ENCODE data around the gene HABP2.

The HABP2 gene

DNA sequence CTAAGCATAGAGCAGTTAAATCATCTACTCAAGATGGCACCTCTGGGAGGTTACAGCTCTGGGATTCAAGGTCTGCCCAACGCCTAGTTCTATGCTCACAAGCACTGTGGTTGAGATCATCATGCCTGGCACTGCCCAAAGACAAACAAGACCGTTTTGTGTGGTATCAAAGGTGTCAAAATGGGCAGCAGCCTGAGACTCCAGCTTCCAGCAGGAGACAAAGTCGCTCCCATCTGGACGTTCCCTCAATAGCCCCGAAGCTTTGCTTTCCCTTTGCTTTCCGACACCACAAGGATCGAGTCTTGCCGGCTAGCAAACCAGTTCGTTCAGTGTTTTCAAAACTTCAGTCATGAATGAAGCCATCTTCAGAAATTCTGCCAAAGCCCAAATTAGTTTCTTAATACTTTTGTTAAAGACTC is 5.1 kb downstream of the HABP2 start:
- no peak for DNase-seq (ENCODE audit: low read depth)

- DNase-seq (ENCODE audit: low read depth) = no peak
Measured at GRCh38 chr10:113560071-113560470, 7.2 kb downstream of the HABP2 start.

- no peak for DNase-seq (ENCODE audit: low read depth)
Measured at GRCh38 chr10:113561214-113561613, 8.4 kb downstream of the HABP2 start.

DNA sequence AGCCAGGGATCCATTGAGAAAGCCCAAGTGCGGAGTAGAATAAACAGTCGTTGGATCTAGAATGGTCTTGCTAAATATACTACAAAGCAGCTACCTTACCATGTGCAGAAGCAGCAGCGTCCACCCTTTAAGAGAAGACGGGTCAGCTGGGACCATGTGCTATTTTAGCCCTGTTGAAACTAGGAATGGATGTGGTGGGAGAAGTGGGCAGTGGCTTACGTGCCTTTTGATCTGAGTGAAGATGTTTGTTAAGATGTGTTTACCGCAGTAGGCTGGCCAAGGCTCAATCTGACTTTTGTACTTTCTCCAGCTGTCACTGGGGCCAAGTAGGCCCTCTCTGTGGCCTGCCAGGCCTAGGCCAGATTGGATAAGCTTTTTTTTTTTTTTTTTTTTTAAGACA is 9.2 kb downstream of the HABP2 start:
- no peak for DNase-seq (ENCODE audit: low read depth)

- DNase-seq (ENCODE audit: low read depth) = no peak
Measured at GRCh38 chr10:113562704-113563103, 9.9 kb downstream of the HABP2 start.

GRCh38 chr10:113563306-113564088 is 10.6 kb downstream of the HABP2 start:
- DNase-seq (ENCODE audit: low read depth) = peak; percentile 40

DNA sequence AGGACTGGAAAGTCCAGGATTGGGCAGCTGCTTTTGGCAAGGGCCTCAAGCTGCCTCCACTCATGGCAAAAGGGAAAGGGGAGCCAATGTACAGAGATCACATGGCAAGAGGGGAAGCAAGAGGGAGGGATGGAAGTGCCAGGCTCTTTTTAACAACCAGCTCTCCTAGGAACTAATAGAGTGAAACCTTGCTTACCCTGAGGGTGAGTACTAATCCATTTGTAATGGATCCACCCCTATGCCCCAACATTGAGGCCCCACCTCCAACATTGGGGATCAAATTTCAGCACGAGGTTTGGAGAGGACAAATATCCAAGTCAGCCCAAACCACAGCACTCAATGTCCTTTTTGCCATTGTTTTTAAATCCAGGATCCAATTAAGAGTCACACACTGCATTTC is 12.5 kb downstream of the HABP2 start:
- no peak for DNase-seq (ENCODE audit: low read depth)

GRCh38 chr10:113566888-113567287 is 14.0 kb downstream of the HABP2 start:
- no peak for DNase-seq (ENCODE audit: low read depth)

DNA sequence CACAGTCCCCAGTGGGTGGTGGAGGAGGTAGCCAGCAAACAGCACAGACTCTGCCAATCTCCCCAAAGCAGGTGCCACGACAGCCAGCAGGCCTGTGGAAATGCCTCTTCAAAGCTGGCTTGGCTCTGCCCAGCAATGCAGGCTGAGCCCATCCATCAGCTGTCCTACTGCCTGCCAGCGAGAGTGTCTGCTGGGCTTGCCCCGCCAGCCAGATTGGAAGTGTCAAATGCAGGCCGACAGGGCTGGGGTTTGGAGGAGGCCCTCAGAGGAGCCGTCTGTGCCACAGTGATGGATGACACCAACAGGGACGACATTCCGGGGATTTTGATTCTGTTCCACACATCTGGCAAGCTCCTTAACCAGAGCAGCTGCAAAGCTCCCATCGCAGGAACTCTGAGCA is 16.7 kb downstream of the HABP2 start:
- DNase-seq (ENCODE audit: low read depth) = no peak

DNA sequence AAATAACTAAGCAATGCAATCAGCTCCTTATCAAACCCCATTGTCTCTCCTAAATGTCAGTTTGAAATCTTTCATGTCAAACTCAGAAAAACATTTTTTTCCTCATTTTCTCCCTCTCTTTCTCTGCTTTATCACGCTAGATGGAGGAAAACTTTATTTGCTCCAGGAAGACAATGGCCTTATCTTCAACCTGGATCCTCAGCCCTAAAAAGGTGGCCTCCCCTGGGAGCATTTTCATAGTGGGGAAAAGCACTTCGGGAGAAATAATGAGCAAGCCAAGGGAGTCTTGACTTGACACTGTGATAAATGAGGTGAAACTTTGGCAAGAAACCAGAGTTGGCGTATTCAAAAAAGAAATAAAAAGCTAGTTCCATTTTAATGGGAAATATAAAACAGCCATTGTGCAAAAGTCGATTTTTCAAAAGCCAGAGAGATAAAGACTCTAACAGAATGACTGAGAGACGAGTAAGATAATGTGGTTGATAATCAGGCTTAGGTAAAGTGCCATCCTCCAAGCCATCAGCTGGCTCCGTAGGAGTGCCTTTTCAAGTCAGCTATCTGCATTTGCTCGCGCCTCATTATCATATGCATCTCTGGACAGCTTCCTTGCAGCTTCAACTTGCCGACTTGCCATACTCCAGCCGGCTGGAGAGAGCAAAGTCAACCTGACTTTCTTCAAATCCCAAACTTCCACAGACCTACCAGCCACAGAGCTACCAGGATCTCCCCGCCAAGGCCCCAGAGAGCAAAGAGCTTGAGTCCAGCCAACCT is 19.9 kb downstream of the HABP2 start:
- no peak for DNase-seq (ENCODE audit: low read depth)

- no peak for DNase-seq (ENCODE audit: low read depth)
Measured at GRCh38 chr10:113573368-113573767, 20.5 kb downstream of the HABP2 start.

DNA sequence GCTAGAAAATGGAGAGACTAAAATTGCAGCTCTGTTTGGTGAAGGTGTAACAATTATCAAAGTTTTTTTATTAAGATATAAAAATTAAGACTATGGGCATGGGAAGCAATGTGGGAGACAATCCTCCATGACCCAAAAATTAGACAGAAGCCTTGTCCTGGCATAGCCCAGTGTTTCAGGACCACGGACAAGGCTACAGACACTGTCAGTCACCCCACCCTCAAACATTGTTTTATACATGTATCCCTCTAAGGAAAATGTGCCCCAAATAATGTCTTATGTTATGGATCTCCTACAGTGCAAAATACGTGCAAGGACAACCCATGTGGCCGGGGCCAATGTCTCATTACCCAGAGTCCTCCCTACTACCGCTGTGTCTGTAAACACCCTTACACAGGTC is 24.0 kb downstream of the HABP2 start:
- no peak for DNase-seq (ENCODE audit: low read depth)

DNA sequence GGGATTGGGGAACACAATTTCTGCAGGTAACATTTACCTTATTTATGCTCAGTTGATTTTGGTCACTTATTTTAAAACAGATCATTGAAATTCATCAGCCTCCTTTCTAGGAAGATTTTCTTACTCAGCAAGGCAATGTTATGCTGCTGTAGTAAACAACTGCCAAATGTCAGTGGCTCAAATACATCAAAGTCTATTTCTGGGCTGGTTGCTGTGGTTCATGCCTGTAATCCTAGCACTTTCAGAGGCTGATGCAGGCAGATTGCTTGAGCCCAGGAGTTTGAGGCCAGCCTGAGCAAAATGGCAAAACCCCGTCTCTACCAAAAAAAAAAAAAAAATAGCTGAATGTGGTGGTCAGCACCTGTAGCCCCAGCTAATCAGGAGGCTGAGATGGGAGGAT is 25.9 kb downstream of the HABP2 start:
- no peak for DNase-seq (ENCODE audit: low read depth)

DNA sequence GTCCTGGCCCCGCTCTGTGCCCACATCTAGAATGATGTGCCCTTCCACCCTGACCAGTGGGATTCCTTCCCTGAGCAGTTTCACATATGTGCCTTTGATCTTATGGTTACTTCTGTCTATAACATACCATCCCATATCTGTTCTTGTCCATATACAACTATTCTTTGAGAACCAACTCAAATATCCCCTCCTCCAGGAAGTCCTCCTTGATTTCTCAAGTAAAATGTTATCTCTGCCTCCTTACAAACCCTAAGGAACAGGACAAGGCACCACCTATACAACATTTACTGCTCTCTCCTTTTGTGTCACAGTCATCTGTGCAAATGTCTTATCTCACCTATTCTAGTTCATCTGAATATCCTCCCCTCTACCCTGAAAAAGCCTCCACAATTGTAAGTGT is 28.2 kb downstream of the HABP2 start:
- no peak for DNase-seq (ENCODE audit: low read depth)

- DNase-seq (ENCODE audit: low read depth) = no peak
Measured at GRCh38 chr10:113583571-113583970, 30.7 kb downstream of the HABP2 start.

DNA sequence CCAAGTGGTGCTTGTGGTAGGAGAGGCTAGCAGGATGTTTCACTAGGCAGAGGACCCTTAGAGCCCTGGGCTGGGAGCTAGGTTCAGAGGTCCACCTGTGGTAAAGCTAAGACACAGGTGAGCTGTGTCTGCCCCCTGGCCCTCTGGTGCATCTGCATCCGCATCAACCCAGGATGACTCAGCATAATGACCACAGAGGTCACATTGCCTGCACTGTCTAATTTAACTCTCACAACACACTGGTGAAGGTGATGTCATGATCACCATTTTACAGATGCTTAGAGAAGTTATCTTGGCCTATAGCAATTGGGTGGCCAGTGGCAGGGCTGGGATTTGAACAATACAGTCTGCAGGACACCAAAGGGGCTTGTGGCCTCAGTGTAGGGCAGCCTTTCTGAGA is 33.1 kb downstream of the HABP2 start:
- no peak for DNase-seq (ENCODE audit: low read depth)

GRCh38 chr10:113589201-113589770 is 36.4 kb downstream of the HABP2 start:
- DNase-seq (ENCODE audit: low read depth) = no peak

DNA sequence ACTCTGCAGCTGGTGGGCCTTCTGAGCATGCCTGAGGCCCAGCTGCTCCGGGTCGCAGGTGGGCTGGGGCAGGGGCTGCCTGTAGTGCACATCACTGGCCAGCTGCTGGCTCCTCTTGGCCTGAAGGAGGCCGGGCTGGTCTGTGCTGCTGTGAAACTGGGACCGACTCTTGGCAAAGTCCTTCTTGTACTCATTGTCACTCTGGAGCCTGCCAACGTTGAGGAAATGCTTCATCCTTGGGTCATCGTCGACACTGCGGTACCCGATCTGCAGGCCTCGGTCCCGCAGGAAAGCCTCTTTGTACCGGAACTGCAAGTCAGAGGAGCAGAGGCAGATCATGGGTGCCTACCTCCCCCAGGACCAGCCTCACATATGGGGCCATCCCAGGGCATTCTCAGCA is 37.7 kb downstream of the HABP2 start:
- no peak for DNase-seq (ENCODE audit: low read depth)

GRCh38 chr10:113592380-113592779 is 39.5 kb downstream of the HABP2 start:
- no peak for DNase-seq (ENCODE audit: low read depth)

DNA sequence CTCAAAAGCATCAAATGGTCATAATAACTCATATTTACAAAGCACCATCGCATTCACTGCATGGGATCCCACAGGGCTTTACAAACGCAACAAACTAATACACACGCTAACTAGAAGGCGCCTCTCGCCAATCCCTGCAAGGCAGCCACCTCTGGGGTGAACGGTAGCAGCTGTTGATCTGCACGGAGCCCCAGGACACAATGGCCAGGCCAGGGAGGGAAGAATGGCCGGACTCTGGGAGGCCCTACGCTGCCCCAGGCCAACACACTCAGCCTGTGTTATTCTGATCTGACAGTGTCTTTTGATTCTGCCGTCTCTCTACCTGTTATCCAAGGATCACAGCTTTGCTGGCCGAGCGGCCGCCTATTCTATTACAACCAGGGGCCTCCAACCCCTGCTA is 41.8 kb downstream of the HABP2 start:
- no peak for DNase-seq (ENCODE audit: low read depth)

GRCh38 chr10:113600569-113600968 is 47.7 kb downstream of the HABP2 start:
- DNase-seq (ENCODE audit: low read depth) = no peak

GRCh38 chr10:113603057-113603777 is 50.4 kb downstream of the HABP2 start:
- DNase-seq (ENCODE audit: low read depth) = no peak

DNA sequence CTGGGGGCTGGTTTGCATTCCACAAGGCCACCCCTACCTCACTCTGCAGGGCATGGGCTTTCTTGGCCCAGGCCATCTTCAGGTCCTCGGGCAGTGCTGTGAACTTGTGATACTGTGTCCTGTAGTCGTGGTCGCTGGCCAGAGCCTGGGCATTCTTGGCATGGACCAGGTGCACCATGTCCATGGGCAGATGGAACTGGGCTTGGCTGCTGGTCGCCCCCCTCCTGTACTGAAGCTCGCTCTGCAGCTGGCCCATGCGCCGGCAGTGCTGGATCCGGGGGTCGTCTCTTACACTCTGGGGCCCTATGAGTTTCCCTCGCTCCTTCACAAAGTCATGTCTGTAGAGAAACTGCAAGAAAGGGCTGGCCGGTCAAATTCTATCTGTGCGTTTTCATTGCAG is 51.7 kb downstream of the HABP2 start:
- DNase-seq (ENCODE audit: low read depth) = no peak
